Upper lobe of left lung (tissue), 6 donors: Measurements from ENCODE around the gene PA2G4. TPM values are rescaled to one million over a fixed set of nuclear protein-coding genes. Genes with fewer than 3 reads are reported as not detected.

Source experiments
- ATAC-seq, 2 donors: fragments of 200-7000 bp; cut with Tn5 transposase; one replicate each; pipeline ENCODE4 v1.9.1; 2022; ENCODE audit warnings: mild to moderate bottlenecking in 2 of 2, moderate library complexity in 2 of 2; ENCODE audit not compliant: low FRiP score in 2 of 2
- DNase-seq, 2 donors: peaks; one replicate each; pipeline ENCODE4 v3.0.0-alpha.2; 2019 to 2020
- H3K27ac ChIP-seq, 4 donors: fragments of 200-600 bp; sonication (generic); one replicate each; pipeline ENCODE4 v1.5.1; 2016 to 2019
- H3K27me3 ChIP-seq, 4 donors: fragments of 200-600 bp; sonication (generic); one replicate each; pipeline ENCODE4 v1.5.1; 2017 to 2019
- H3K36me3 ChIP-seq, 4 donors: fragments of 200-600 bp; sonication (generic); one replicate each; pipeline ENCODE4 v1.5.1; 2016 to 2019
- H3K4me1 ChIP-seq, 4 donors: fragments of 200-600 bp; sonication (generic); one replicate each; pipeline ENCODE4 v1.5.1; 2018 to 2019
- H3K4me3 ChIP-seq, 4 donors: fragments of 200-600 bp; sonication (generic); one replicate each; pipeline ENCODE4 v1.5.1; 2017 to 2019; ENCODE audit warnings: mild to moderate bottlenecking in 2 of 4, moderate library complexity in 1 of 4
- H3K9me3 ChIP-seq, 4 donors: fragments of 200-600 bp; sonication (generic); one replicate each; pipeline ENCODE4 v1.5.1; 2018 to 2019
- EP300 ChIP-seq, 4 donors: sonication (generic); formaldehyde crosslinking; IDR thresholded peaks; one replicate each; pipeline ENCODE4 v1.5.1; 2017; ENCODE audit warnings: antibody characterized with exemption in 4 of 4, control low read depth in 2 of 4
- POLR2A ChIP-seq, 4 donors: fragments of 450-650 bp; IDR thresholded peaks; one replicate each; pipeline ENCODE4 v1.5.1; 2016 to 2017; ENCODE audit warnings: antibody characterized with exemption in 4 of 4, mild to moderate bottlenecking in 2 of 4
- POLR2AphosphoS5 ChIP-seq, 2 donors: sonication (generic); formaldehyde crosslinking; IDR thresholded peaks; one replicate each; pipeline ENCODE4 v1.5.1; 2017; ENCODE audit warnings: antibody characterized with exemption in 2 of 2
- WGBS, 2 donors: methylation state at CpG; one replicate each; pipeline ENCODE4 v1.1.5; 2017 to 2018; 5-methylcytosine and 5-hydroxymethylcytosine counted together
- total RNA-seq, 6 donors: library from RNA; depleted of rRNA in 4 of 6; stranded (reverse); fragments of >200 nt in 4 of 6; gene quantifications; one replicate each; pipeline versions ENCODE4 v1.1.0 to v1.2.1, GENCODE V29; 2016 to 2021
- TF ChIP-seq, protein P1 (sequence below), 6 experiments: fragments of 450-650 bp in 4 of 6; fragments of 200-600 bp in 2 of 6; sonication (generic) in 2 of 6; IDR thresholded peaks; one replicate each; pipeline ENCODE4 v1.5.1; 2016 to 2019; ENCODE audit warnings: antibody characterized with exemption in 6 of 6
- donor health status: DM: no; HTN: no; CAD: no; lungs with moderate emphysema.
- donor health status: DM: no; HTN: yes; CAD: no; lungs with severe emphysema.

Gene PA2G4
- total RNA-seq, 6 donors from 2014 or later, result 36.7 to 103 (median 70.7) TPM

DNA sequence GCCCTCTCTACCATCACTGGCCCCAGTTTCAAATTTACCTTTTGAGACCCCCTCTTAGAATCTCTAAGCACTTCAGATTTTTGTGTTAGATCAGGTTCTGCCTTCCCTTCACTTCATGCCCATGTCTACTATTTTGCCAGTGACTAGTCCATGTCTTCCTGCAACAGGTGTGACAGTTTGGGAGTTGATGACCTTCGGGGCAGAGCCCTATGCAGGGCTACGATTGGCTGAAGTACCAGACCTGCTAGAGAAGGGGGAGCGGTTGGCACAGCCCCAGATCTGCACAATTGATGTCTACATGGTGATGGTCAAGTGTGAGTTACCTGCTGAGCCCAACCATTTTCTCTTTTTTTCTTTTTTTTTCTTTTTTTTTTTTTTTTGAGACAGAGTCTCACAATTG is 5.8 kb upstream of the PA2G4 start:
- no peak overlapping the region for H3K27ac ChIP-seq
- H3K4me3 ChIP-seq, result no peak overlapping the region
- no peaks in the 10 kb centered on the region for H3K27me3 ChIP-seq
- no peak for DNase-seq
- peaks cover 3 to 6% (median 5%) of the 10 kb centered on the region in 4 donors for H3K4me1 ChIP-seq
- WGBS, 2 donors, result 79 to 97% methylated on average over 3 of the region's 3 CpGs
- no peaks in the 10 kb centered on the region for H3K9me3 ChIP-seq
- TF ChIP-seq EP300 (IDR thresholded peaks at IDR 0.05), result no peak
- TF ChIP-seq POLR2AphosphoS5 (IDR thresholded peaks at IDR 0.05), result no peak
- peaks cover 0 to 14% (median 6%) of the 10 kb centered on the region in 4 donors for H3K36me3 ChIP-seq
- no peak for ATAC-seq

DNA sequence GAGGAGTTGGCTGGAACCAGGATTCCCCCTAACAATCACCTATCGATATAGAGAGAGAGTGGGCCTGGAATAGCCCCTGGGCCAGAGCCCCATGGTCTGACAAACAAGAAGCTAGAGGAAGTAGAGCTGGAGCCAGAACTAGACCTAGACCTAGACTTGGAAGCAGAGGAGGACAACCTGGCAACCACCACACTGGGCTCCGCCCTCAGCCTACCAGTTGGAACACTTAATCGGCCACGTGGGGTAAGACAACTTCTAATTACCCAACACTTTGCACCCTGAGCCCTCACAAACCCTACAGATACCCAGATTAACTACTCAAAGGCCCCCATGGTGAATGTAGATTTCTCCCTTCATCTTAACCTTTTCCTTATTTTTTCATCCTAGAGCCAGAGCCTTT is 4.6 kb upstream of the PA2G4 start:
- no peak overlapping the region for H3K27ac ChIP-seq
- no peak for DNase-seq
- 84 to 86% methylated on average over 4 of the region's 4 CpGs for WGBS, 2 donors
- H3K4me3 ChIP-seq, result no peak overlapping the region
- TF ChIP-seq, protein P1, sequence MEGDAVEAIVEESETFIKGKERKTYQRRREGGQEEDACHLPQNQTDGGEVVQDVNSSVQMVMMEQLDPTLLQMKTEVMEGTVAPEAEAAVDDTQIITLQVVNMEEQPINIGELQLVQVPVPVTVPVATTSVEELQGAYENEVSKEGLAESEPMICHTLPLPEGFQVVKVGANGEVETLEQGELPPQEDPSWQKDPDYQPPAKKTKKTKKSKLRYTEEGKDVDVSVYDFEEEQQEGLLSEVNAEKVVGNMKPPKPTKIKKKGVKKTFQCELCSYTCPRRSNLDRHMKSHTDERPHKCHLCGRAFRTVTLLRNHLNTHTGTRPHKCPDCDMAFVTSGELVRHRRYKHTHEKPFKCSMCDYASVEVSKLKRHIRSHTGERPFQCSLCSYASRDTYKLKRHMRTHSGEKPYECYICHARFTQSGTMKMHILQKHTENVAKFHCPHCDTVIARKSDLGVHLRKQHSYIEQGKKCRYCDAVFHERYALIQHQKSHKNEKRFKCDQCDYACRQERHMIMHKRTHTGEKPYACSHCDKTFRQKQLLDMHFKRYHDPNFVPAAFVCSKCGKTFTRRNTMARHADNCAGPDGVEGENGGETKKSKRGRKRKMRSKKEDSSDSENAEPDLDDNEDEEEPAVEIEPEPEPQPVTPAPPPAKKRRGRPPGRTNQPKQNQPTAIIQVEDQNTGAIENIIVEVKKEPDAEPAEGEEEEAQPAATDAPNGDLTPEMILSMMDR (IDR thresholded peaks at IDR 0.05), result no peak
- TF ChIP-seq POLR2AphosphoS5 (IDR thresholded peaks at IDR 0.05), result no peak
- TF ChIP-seq EP300 (IDR thresholded peaks at IDR 0.05), result no peak
- no peak for TF ChIP-seq POLR2A (IDR thresholded peaks at IDR 0.05)
- H3K27me3 ChIP-seq, result no peaks in the 10 kb centered on the region
- peaks cover 0 to 13% (median 3%) of the 10 kb centered on the region in 4 donors for H3K36me3 ChIP-seq
- no peaks in the 10 kb centered on the region for H3K9me3 ChIP-seq
- ATAC-seq, result no peak
- H3K4me1 ChIP-seq, result peaks cover 5 to 9% (median 6%) of the 10 kb centered on the region in 4 donors

DNA sequence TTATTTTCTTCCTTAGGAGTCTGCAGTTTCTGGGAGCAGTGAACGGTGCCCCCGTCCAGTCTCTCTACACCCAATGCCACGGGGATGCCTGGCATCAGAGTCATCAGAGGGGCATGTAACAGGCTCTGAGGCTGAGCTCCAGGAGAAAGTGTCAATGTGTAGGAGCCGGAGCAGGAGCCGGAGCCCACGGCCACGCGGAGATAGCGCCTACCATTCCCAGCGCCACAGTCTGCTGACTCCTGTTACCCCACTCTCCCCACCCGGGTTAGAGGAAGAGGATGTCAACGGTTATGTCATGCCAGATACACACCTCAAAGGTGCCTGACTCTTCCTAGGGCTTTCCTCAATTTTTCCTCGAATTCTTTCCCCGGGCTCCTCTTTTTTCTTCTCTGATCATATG is 3.3 kb upstream of the PA2G4 start:
- Histone ChIP-seq H3K27me3 (no peaks in the 10 kb centered on the region), H3K36me3 (peaks cover 0 to 12% (median 2%) of the 10 kb centered on the region in 4 donors), H3K27ac (no peak overlapping the region), H3K4me1 (peaks cover 15 to 21% (median 15%) of the 10 kb centered on the region in 4 donors), H3K9me3 (no peaks in the 10 kb centered on the region), H3K4me3 (no peak overlapping the region)
- ATAC-seq (no peak), DNase-seq (peak in 1 of 2 donors; percentile 50)
- WGBS, 2 donors, result 86 to 88% methylated on average over 13 to 14 of the region's 14 CpGs
- TF ChIP-seq POLR2AphosphoS5 (IDR thresholded peaks at IDR 0.05) (no peak), POLR2A (IDR thresholded peaks at IDR 0.05) (no peak), EP300 (IDR thresholded peaks at IDR 0.05) (no peak)
- TF ChIP-seq, protein P1 (IDR thresholded peaks at IDR 0.05), result no peak

DNA sequence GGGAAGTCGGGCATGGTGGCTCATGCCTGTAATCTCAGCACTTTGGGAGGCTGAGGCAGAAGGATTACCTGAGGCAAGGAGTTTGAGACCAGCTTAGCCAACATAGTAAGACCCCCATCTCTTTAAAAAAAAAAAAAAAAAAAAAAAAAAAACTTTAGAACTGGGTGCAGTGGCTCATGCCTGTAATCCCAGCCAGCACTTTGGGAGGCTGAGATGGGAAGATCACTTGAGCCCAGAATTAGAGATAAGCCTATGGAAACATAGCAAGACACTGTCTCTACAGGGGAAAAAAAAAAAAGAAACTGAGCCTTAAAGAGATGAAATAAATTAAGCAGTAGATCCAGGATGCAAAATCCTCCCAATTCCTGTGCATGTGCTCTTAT is 1.7 kb upstream of the PA2G4 start:
- WGBS, 2 donors, result 72 to 89% methylated on average over 1 of the region's 1 CpG
- ATAC-seq, result no peak

DNA sequence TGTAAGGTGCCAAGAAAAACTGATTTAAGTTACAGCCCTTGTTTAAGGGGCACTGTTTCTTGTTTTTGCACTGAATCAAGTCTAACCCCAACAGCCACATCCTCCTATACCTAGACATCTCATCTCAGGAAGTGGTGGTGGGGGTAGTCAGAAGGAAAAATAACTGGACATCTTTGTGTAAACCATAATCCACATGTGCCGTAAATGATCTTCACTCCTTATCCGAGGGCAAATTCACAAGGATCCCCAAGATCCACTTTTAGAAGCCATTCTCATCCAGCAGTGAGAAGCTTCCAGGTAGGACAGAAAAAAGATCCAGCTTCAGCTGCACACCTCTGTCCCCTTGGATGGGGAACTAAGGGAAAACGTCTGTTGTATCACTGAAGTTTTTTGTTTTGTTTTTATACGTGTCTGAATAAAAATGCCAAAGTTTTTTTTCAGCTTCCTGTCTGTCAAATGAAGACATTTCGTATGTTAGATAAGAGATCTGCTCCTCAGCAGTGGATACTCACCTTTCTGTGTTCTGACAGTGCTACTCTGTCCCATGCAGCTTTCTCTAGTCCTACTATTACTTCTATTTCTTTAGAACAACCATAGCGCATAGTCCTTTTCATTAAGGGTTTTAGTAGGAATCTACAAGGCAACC is 1.2 kb upstream of the PA2G4 start:
- DNase-seq (no peak), ATAC-seq (no peak)
- H3K4me3 ChIP-seq, result peak overlapping the region in 3 of 4 donors; percentile 76 to 99 (median 81)
- TF ChIP-seq, protein P1 (IDR thresholded peaks at IDR 0.05), result no peak
- TF ChIP-seq EP300 (IDR thresholded peaks at IDR 0.05), result no peak
- no peak for TF ChIP-seq POLR2A (IDR thresholded peaks at IDR 0.05)
- no peak for TF ChIP-seq POLR2AphosphoS5 (IDR thresholded peaks at IDR 0.05)
- H3K36me3 ChIP-seq, result peaks cover 11 to 21% (median 16%) of the 10 kb centered on the region in 4 donors
- no peaks in the 10 kb centered on the region for H3K27me3 ChIP-seq
- peak overlapping the region; percentile 81 to 94 (median 92) for H3K27ac ChIP-seq
- WGBS, 2 donors, result 42 to 43% methylated on average over 6 of the region's 6 CpGs
- peaks cover 16 to 28% (median 19%) of the 10 kb centered on the region in 4 donors for H3K4me1 ChIP-seq
- H3K9me3 ChIP-seq, result no peaks in the 10 kb centered on the region

More for the DNA sequence above, 1.7 kb upstream of the PA2G4 start:
- peaks cover 16 to 28% (median 19%) of the 10 kb centered on the region in 4 donors for H3K4me1 ChIP-seq
- peaks cover 6 to 16% (median 11%) of the 10 kb centered on the region in 4 donors for H3K36me3 ChIP-seq
- TF ChIP-seq POLR2AphosphoS5 (IDR thresholded peaks at IDR 0.05), result no peak
- TF ChIP-seq POLR2A (IDR thresholded peaks at IDR 0.05), result no peak
- TF ChIP-seq, protein P1 (IDR thresholded peaks at IDR 0.05), result no peak
- TF ChIP-seq EP300 (IDR thresholded peaks at IDR 0.05), result no peak
- DNase-seq, result no peak
- no peak overlapping the region for H3K4me3 ChIP-seq
- no peak overlapping the region for H3K27ac ChIP-seq
- H3K9me3 ChIP-seq, result no peaks in the 10 kb centered on the region
- H3K27me3 ChIP-seq, result no peaks in the 10 kb centered on the region
